MM.1S (cell line): ENCODE measurements around the gene RALGAPA2.

ENCODE experiments used
- EZH2 ChIP-seq: fragments of 300-600 bp; sonication (generic); optimal IDR thresholded peaks from 2 replicates; pipeline ENCODE3; 2017; ENCODE audit warnings: low read depth, mild to moderate bottlenecking, antibody characterized with exemption, low read length, mixed read lengths
- EZH2phosphoT487 ChIP-seq: fragments of 300-600 bp; sonication (generic); IDR thresholded peaks from 2 replicates; pipeline ENCODE4 v1.6.1; 2018; ENCODE audit warnings: antibody characterized with exemption, low read length
- TF ChIP-seq, protein P1 (sequence below): fragments of 300-600 bp; sonication (generic); IDR thresholded peaks from 2 replicates; pipeline ENCODE4 v1.5.1; 2016; ENCODE audit warnings: antibody characterized with exemption, low read length, mixed read lengths

DNA sequence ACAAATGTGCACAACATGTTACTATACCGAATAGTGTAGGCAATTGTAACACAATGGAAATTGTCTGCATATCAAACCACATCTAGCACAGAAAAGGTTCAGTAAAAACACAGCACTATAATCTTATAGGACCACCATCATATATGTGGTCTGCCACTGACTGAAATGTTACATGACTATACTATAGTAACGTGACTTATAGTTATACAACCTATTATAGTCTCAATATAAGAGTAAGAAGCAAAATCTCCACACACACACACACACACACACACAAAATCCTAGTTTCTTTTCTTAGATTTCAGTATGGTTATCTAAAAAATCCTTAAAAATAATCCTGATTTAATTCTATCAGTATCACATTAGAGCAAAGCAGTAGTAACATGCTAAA lies 164.6 kb downstream of the RALGAPA2 start:
- TF ChIP-seq, protein P1, sequence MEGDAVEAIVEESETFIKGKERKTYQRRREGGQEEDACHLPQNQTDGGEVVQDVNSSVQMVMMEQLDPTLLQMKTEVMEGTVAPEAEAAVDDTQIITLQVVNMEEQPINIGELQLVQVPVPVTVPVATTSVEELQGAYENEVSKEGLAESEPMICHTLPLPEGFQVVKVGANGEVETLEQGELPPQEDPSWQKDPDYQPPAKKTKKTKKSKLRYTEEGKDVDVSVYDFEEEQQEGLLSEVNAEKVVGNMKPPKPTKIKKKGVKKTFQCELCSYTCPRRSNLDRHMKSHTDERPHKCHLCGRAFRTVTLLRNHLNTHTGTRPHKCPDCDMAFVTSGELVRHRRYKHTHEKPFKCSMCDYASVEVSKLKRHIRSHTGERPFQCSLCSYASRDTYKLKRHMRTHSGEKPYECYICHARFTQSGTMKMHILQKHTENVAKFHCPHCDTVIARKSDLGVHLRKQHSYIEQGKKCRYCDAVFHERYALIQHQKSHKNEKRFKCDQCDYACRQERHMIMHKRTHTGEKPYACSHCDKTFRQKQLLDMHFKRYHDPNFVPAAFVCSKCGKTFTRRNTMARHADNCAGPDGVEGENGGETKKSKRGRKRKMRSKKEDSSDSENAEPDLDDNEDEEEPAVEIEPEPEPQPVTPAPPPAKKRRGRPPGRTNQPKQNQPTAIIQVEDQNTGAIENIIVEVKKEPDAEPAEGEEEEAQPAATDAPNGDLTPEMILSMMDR, result no peak
- TF ChIP-seq EZH2, result no peak
- no peak for TF ChIP-seq EZH2phosphoT487
